NCI-H2081 treated with DMSO at 0.1 percent for 48 hours (cell line): ENCODE measurements around the gene TTLL11.

Source experiments
- DNase-seq: peaks from one replicate; lab custom pipeline; 2025; lab: John Stamatoyannopoulos, UW

Gene TTLL11

DNA sequence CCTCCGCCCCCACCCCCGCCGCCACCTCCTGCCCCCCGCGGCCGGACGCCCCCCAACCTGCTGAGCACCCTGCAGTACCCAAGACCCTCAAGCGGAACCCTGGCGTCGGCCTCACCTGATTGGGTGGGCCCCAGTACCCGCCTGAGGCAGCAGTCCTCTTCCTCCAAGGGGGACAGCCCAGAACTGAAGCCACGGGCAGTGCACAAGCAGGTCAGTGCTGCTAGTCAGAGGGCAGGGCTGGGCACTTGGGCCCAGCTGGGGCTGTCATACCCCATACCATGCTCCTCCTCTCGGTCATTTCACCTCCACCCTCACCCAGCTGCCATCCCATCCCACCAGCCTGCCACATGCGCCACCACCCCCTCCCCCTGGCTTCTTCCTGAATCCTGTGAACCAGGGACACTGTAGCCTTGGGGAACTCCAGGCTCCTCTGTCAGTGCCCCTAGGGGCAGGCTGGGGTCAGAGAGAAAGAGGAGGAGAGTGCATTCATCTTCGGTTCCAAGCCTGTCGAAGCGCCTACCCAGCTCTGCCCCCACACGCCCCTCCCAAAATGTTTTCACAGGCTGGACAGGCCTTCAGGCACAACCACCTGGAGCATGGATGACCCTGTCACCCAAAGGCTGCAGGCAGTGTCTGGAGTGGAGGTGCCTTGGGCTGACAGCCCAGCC is 319.7 kb downstream of the TTLL11 start:
- no peak for DNase-seq

- DNase-seq, result no peak
Observed at GRCh38 chr9:121772600-121773285, 320.4 kb downstream of the TTLL11 start.
